ENCODE data around the gene CHRM5.

CHRM5 gene

GRCh38 chr15:34101366-34102174, 133.3 kb downstream of the CHRM5 start, which contains the start of the genes EMC7 and PGBD4:
TSS of gene EMC7 (minus strand) at chr15:34101862. CDS start at chr15:34101839, 23 bp downstream.
TSS of gene PGBD4 (plus strand) at chr15:34102083. CDS start at chr15:34102532, 449 bp downstream.
- H4K20me1 ChIP-seq (ENCODE audit: insufficient read depth), result no peaks in the 10 kb centered on the region
- peak within 1 kb of the TSS; percentile 98 for H3K4me2 ChIP-seq
- peak within 1 kb of the TSS; percentile 94 for H2AFZ ChIP-seq (ENCODE audit: low read depth)
- no peaks in the 10 kb centered on the region for H3K36me3 ChIP-seq (ENCODE audit: insufficient read depth)
- H3K27me3 ChIP-seq (ENCODE audit: insufficient read depth, low read depth), result no peaks in the 10 kb centered on the region
- no peak for TF ChIP-seq CTCF (conservative IDR thresholded peaks at IDR 0.05; ENCODE audit: low read depth, low read length)
- peaks cover 12% of the 10 kb centered on the region for H3K4me1 ChIP-seq (ENCODE audit: low read depth, poor library complexity, severe bottlenecking)
- peak within 1 kb of the TSS; percentile 52 for H3K27ac ChIP-seq
- peak within 1 kb of the TSS; percentile 88 for H3K9ac ChIP-seq
- peak within 1 kb of the TSS; percentile 20 for H3K4me3 ChIP-seq (IDR thresholded peaks at IDR 0.05; ENCODE audit: insufficient read depth, low read depth, low read length)
- peaks cover 47% of the 10 kb centered on the region for H3K79me2 ChIP-seq (ENCODE audit: insufficient read depth, low read depth)

GRCh38 chr15:34102175-34102925, 134.1 kb downstream of the CHRM5 start:
- TF ChIP-seq CTCF (conservative IDR thresholded peaks at IDR 0.05; ENCODE audit: low read depth, low read length), result no peak
- Histone ChIP-seq H4K20me1 (ENCODE audit: insufficient read depth) (no peaks in the 10 kb centered on the region), H3K27me3 (ENCODE audit: insufficient read depth, low read depth) (no peaks in the 10 kb centered on the region), H3K4me3 (IDR thresholded peaks at IDR 0.05; ENCODE audit: insufficient read depth, low read depth, low read length) (peak overlapping the region; percentile 20), H2AFZ (ENCODE audit: low read depth) (peak overlapping the region; percentile 51), H3K4me2 (peak overlapping the region; percentile 25), H3K9ac (peak overlapping the region; percentile 88), H3K79me2 (ENCODE audit: insufficient read depth, low read depth) (peaks cover 42% of the 10 kb centered on the region), H3K27ac (peak overlapping the region; percentile 52), H3K36me3 (ENCODE audit: insufficient read depth) (no peaks in the 10 kb centered on the region), H3K4me1 (ENCODE audit: low read depth, poor library complexity, severe bottlenecking) (peaks cover 12% of the 10 kb centered on the region)

- no peak overlapping the region for H3K9ac ChIP-seq
- H3K36me3 ChIP-seq (ENCODE audit: insufficient read depth), result no peaks in the 10 kb centered on the region
- no peaks in the 10 kb centered on the region for H3K27me3 ChIP-seq (ENCODE audit: insufficient read depth, low read depth)
- no peaks in the 10 kb centered on the region for H3K4me1 ChIP-seq (ENCODE audit: low read depth, poor library complexity, severe bottlenecking)
- H4K20me1 ChIP-seq (ENCODE audit: insufficient read depth), result no peaks in the 10 kb centered on the region
- no peak overlapping the region for H2AFZ ChIP-seq (ENCODE audit: low read depth)
- no peak overlapping the region for H3K4me2 ChIP-seq
- H3K79me2 ChIP-seq (ENCODE audit: insufficient read depth, low read depth), result peaks cover 2% of the 10 kb centered on the region
- H3K27ac ChIP-seq, result no peak overlapping the region
- no peak overlapping the region for H3K4me3 ChIP-seq (IDR thresholded peaks at IDR 0.05; ENCODE audit: insufficient read depth, low read depth, low read length)
- no peak for TF ChIP-seq CTCF (conservative IDR thresholded peaks at IDR 0.05; ENCODE audit: low read depth, low read length)
These were observed 138.1 kb downstream of the CHRM5 start for GRCh38 chr15:34106423-34106822.

- Histone ChIP-seq H3K4me1 (ENCODE audit: low read depth, poor library complexity, severe bottlenecking) (no peaks in the 10 kb centered on the region), H3K4me3 (IDR thresholded peaks at IDR 0.05; ENCODE audit: insufficient read depth, low read depth, low read length) (no peak overlapping the region), H4K20me1 (ENCODE audit: insufficient read depth) (no peaks in the 10 kb centered on the region), H3K79me2 (ENCODE audit: insufficient read depth, low read depth) (no peaks in the 10 kb centered on the region), H3K36me3 (ENCODE audit: insufficient read depth) (no peaks in the 10 kb centered on the region), H2AFZ (ENCODE audit: low read depth) (no peak overlapping the region), H3K27ac (no peak overlapping the region), H3K9ac (no peak overlapping the region), H3K27me3 (ENCODE audit: insufficient read depth, low read depth) (no peaks in the 10 kb centered on the region), H3K4me2 (no peak overlapping the region)
- TF ChIP-seq CTCF (conservative IDR thresholded peaks at IDR 0.05; ENCODE audit: low read depth, low read length), result no peak
These were observed 139.0 kb downstream of the CHRM5 start for GRCh38 chr15:34107315-34107714.
